WERI-Rb-1 (cell line): ENCODE results near the gene MBOAT7.

ENCODE experiments used
- DNase-seq: peaks from one replicate; pipeline ENCODE4 v3.0.0-alpha.2; 2020
- H3K27ac ChIP-seq: fragments of 250-450 bp; sonication (Bioruptor Pico); 2 replicates; pipeline ENCODE4 v1.5.1; 2020; ENCODE audit warnings: mild to moderate bottlenecking, moderate library complexity
- H3K27me3 ChIP-seq: fragments of 250-450 bp; sonication (Bioruptor Pico); 2 replicates; pipeline ENCODE4 v1.5.1; 2021; ENCODE audit warnings: mild to moderate bottlenecking, low read depth, moderate library complexity; ENCODE audit not compliant: insufficient read depth, severe bottlenecking
- H3K36me3 ChIP-seq: fragments of 250-450 bp; sonication (Bioruptor Pico); 2 replicates; pipeline ENCODE4 v1.5.1; 2020; ENCODE audit warnings: mild to moderate bottlenecking, moderate library complexity
- H3K4me3 ChIP-seq: 2 replicates; pipeline ENCODE4 v1.5.1; 2011; ENCODE audit warnings: low read depth, mild to moderate bottlenecking, control low read depth, low read length
- H3K9me3 ChIP-seq: fragments of 250-450 bp; sonication (Bioruptor Pico); 2 replicates; pipeline ENCODE4 v1.5.1; 2021; ENCODE audit warnings: mild to moderate bottlenecking, moderate library complexity; ENCODE audit not compliant: severe bottlenecking
- TF ChIP-seq, protein P1 (sequence below): IDR thresholded peaks from 2 replicates; pipeline ENCODE4 v1.5.1; 2011; ENCODE audit warnings: low read depth, mild to moderate bottlenecking, control low read depth, inconsistent platforms, low read length

The MBOAT7 gene

DNA sequence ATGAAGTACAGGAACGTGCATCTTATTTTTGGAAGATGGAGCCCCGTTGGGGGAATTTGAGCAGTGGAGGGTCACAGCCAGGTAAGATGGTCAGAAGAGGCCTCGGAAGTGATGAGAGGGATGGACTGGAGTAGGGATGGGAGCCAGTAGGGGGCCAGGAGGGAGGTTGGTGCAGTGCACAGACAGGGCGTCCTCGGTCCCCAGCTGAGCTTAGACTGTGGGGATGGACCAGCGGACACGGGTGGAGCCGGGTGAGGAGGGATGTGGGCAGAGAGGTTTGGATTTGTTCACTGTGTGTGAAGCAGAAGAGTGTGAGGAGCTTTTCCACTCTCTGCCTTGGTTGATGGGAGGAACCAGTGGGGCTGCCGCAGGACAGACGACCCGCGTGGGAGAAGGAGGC, 21.9 kb upstream of the MBOAT7 start:
- Histone ChIP-seq H3K27ac (no peak overlapping the region), H3K4me3 (no peak overlapping the region), H3K9me3 (no peaks in the 10 kb centered on the region), H3K36me3 (peaks cover 39% of the 10 kb centered on the region), H3K27me3 (no peaks in the 10 kb centered on the region)
- no peak for DNase-seq
- TF ChIP-seq, protein P1, sequence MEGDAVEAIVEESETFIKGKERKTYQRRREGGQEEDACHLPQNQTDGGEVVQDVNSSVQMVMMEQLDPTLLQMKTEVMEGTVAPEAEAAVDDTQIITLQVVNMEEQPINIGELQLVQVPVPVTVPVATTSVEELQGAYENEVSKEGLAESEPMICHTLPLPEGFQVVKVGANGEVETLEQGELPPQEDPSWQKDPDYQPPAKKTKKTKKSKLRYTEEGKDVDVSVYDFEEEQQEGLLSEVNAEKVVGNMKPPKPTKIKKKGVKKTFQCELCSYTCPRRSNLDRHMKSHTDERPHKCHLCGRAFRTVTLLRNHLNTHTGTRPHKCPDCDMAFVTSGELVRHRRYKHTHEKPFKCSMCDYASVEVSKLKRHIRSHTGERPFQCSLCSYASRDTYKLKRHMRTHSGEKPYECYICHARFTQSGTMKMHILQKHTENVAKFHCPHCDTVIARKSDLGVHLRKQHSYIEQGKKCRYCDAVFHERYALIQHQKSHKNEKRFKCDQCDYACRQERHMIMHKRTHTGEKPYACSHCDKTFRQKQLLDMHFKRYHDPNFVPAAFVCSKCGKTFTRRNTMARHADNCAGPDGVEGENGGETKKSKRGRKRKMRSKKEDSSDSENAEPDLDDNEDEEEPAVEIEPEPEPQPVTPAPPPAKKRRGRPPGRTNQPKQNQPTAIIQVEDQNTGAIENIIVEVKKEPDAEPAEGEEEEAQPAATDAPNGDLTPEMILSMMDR, result no peak

DNA sequence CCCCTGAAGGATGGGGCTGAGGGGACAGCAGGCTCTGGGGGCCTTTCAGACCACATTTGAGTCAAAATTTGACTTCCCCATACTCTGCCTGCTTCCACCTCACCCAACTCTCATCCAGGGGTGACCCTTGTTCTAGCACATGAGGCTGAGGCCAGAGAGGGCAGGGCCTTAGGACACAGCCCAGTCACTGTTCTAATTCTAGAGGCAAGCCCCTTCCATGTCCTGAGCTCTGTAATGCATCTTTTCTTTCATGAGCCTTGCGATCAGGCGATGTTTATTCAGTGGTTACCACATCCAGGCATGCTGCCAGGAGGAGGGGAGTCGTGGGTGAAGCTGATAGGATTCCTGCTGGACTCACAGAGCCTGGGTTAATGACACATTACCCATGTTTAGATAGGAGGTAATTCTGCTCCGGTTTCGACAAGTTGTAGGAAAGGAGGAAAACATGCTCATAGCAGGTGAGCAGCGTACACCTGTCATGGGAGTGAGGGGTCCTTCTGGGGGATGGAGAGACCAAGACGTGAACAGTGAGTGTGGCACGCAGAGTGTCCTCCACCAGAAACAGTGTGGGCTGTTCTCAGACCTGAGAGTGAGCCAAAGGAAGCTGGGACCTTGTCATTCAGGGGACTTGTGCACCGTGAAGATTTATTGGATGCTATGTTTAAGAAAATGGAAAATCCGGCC, 20.6 kb upstream of the MBOAT7 start:
- peak overlapping the region; percentile 33; the same call in 1 of the 2 replicates for H3K27ac ChIP-seq
- H3K9me3 ChIP-seq, result no peaks in the 10 kb centered on the region
- no peak for DNase-seq
- H3K36me3 ChIP-seq, result peaks cover 51% of the 10 kb centered on the region
- TF ChIP-seq, protein P1, result no peak
- H3K27me3 ChIP-seq, result no peaks in the 10 kb centered on the region
- no peak overlapping the region for H3K4me3 ChIP-seq

DNA sequence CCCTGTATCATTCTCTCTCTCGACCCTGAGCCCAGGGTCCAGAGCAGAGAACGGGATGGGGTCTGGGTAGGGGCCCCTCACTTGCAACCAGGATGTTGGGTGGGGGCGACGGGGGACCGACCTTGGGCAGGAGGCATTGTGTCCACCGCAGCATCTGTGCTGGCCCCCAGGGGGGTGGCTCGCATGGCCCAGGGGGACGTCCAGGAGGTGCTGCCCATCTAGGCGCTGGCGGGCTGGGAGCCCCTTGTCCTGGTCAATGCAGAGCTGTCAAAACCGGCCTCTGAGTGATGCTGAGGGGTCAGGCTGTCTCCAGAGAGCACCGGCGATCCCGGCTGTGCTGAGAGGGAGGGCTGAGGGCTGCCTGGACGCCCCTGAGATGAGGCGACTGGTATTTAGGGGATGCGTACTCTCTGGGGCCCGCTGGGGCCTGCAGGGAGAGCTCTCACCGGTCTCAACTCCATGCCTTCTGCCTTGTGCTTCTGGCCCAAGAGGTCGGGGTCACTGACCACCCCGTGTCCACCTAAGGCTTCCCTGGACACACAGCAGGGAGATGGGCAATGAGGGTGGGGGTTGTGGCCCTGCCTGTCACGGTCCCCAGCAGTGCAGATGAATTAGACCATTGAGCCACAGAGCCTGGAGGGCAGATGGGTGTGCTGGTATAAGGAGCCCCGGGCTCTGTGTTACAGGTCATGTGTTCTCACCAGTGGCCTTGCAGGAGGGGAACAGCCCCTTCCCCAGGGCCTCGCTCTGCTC, 19.9 kb upstream of the MBOAT7 start:
- TF ChIP-seq, protein P1, result no peak
- Histone ChIP-seq H3K36me3 (peaks cover 59% of the 10 kb centered on the region), H3K4me3 (no peak overlapping the region), H3K27me3 (no peaks in the 10 kb centered on the region), H3K27ac (no peak overlapping the region), H3K9me3 (no peaks in the 10 kb centered on the region)
- no peak for DNase-seq

DNA sequence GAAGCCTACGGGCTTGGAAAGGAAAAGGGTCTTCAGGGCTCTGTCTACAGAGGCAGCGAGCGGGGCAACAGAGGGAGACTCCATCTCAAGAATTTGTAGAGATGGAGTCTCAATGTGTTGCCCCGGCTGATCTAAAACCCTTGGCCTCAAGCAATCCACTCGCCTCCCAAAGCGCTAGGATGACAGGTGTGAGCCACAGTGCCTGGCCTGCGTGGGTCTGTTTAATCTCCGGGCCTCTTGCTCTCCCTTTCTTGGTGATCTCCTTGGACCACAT, 19.3 kb upstream of the MBOAT7 start:
- H3K9me3 ChIP-seq, result no peaks in the 10 kb centered on the region
- H3K27ac ChIP-seq, result no peak overlapping the region
- no peak overlapping the region for H3K4me3 ChIP-seq
- no peaks in the 10 kb centered on the region for H3K27me3 ChIP-seq
- TF ChIP-seq, protein P1, result no peak
- peaks cover 64% of the 10 kb centered on the region for H3K36me3 ChIP-seq
- no peak for DNase-seq

DNA sequence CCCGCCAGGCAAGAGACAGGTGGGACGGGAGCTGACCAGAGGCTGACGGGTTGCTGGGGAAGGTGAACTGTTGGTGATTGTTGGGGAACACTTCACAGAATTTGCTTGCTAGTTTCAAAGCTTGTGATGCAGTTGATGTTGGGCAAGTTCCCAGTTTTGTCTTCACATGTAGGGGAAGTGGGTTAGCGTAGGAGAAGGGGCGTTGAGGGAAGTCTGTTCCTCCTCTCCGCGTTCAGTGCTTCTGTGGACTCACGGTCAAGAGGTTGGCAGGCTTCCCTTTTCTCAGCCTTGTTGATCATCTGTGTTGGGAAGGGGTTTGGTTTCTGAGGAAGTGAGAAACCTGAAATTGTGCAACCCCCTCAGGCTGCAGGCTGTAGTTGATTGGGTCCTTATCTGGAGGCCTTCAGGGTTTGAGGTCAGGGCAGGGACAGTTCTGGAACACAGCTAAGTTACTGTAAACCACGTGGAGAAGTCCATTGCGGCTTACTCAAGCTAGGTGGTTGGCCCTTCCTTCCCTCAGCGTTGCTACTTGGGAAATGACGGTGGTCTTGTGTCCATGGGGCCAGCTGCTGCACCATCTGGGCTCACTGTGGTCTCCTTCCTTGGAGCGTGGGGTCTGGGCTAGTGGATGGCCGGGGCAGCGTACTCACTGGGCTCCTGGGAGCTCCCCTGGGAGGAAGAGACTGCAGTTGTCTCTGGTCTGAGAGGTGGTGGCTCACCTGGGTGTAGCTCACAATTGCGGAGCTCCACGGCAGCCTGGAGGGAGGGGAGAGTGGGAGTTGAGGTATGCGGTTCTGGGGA, 18.8 kb upstream of the MBOAT7 start:
- DNase-seq, result no peak
- Histone ChIP-seq H3K36me3 (peaks cover 69% of the 10 kb centered on the region), H3K9me3 (no peaks in the 10 kb centered on the region), H3K27me3 (no peaks in the 10 kb centered on the region), H3K4me3 (no peak overlapping the region), H3K27ac (no peak overlapping the region)
- TF ChIP-seq, protein P1, result no peak
